Hepatocyte (in vitro differentiated cells): Measurements from ENCODE around the gene SEMA6A. TPM values are rescaled to one million over a fixed set of nuclear protein-coding genes. Genes with fewer than 3 reads are reported as not detected.

Source experiments
- DNase-seq: peaks from one replicate; pipeline ENCODE4 v3.0.0-alpha.2; 2016; ENCODE audit warnings: low spot score
- H2AFZ ChIP-seq: fragments of 200-600 bp; sonication (generic); 2 replicates; pipeline ENCODE4 v1.6.0; 2016; ENCODE audit warnings: antibody characterized with exemption, mild to moderate bottlenecking
- H3K27ac ChIP-seq: fragments of 200-600 bp; sonication (generic); 2 replicates; pipeline ENCODE4 v1.5.1; 2016; ENCODE audit warnings: mild to moderate bottlenecking
- H3K27me3 ChIP-seq: fragments of 200-600 bp; sonication (generic); 2 replicates; pipeline ENCODE4 v1.6.1; 2016
- H3K36me3 ChIP-seq: fragments of 200-600 bp; sonication (generic); replicated peaks from 2 replicates; pipeline ENCODE4 v1.5.1; 2016; ENCODE audit warnings: low read depth; ENCODE audit not compliant: insufficient read depth
- H3K4me1 ChIP-seq: fragments of 200-600 bp; sonication (generic); 2 replicates; pipeline ENCODE4 v1.5.1; 2016; ENCODE audit warnings: mild to moderate bottlenecking, moderate library complexity; ENCODE audit not compliant: insufficient read depth
- H3K4me2 ChIP-seq: fragments of 200-600 bp; sonication (generic); 2 replicates; pipeline ENCODE4 v1.6.0; 2016
- H3K4me3 ChIP-seq: fragments of 200-600 bp; sonication (generic); 2 replicates; pipeline ENCODE4 v1.5.1; 2016; ENCODE audit warnings: mild to moderate bottlenecking
- H3K79me2 ChIP-seq: fragments of 200-600 bp; sonication (generic); 2 replicates; pipeline ENCODE4 v1.6.0; 2017; ENCODE audit warnings: mild to moderate bottlenecking
- H3K9me2 ChIP-seq: fragments of 200-600 bp; sonication (generic); replicated peaks from 2 replicates; pipeline ENCODE4 v1.6.0; 2017; ENCODE audit warnings: mild to moderate bottlenecking; ENCODE audit not compliant: insufficient read depth
- H3K9me3 ChIP-seq: fragments of 200-600 bp; sonication (generic); 2 replicates; pipeline ENCODE4 v1.5.1; 2016; ENCODE audit warnings: low read depth, mild to moderate bottlenecking
- H4K20me1 ChIP-seq: fragments of 200-600 bp; sonication (generic); 2 replicates; pipeline ENCODE4 v1.6.0; 2016; ENCODE audit warnings: mild to moderate bottlenecking; ENCODE audit not compliant: insufficient read depth, poor library complexity, severe bottlenecking
- EZH2 ChIP-seq: fragments of 200-600 bp; sonication (generic); IDR thresholded peaks from 2 replicates; pipeline ENCODE4 v1.6.1; 2016; ENCODE audit warnings: antibody characterized with exemption, mild to moderate bottlenecking, borderline replicate concordance
- EZH2phosphoT487 ChIP-seq: fragments of 200-600 bp; sonication (generic); IDR thresholded peaks from one replicate; pipeline ENCODE4 v1.6.1; 2018; ENCODE audit warnings: antibody characterized with exemption, mild to moderate bottlenecking, low read depth, moderate library complexity; ENCODE audit not compliant: unreplicated experiment, severe bottlenecking
- WGBS: methylation state at CpG from one replicate; pipeline ENCODE4 v1.1.6; 2016; ENCODE audit warnings: low lambda C conversion rate; ENCODE audit errors: missing lambda C conversion rate; 5-methylcytosine and 5-hydroxymethylcytosine counted together
- polyA plus RNA-seq: library from polyadenylated mRNA; unstranded; fragments of >200 nt; fragmentation: Nextera tagmentation; extraction: Ambion mirVana; gene quantifications from 2 replicates; pipeline ENCODE4 v1.2.1, GENCODE V29; 2016
- total RNA-seq: library from RNA; depleted of rRNA; stranded (reverse); fragments of >200 nt; gene quantifications from 2 replicates; pipeline ENCODE4 v1.2.3, GENCODE V29; 2014
- TF ChIP-seq, protein P1 (sequence below): fragments of 200-600 bp; sonication (generic); IDR thresholded peaks from 2 replicates; pipeline ENCODE4 v1.5.1; 2016; ENCODE audit warnings: antibody characterized with exemption, mild to moderate bottlenecking; ENCODE audit not compliant: poor library complexity

Gene SEMA6A
- total and polyA plus RNA-seq, 2 experiments from 2014 or later = 38.2 to 68.6 TPM

DNA sequence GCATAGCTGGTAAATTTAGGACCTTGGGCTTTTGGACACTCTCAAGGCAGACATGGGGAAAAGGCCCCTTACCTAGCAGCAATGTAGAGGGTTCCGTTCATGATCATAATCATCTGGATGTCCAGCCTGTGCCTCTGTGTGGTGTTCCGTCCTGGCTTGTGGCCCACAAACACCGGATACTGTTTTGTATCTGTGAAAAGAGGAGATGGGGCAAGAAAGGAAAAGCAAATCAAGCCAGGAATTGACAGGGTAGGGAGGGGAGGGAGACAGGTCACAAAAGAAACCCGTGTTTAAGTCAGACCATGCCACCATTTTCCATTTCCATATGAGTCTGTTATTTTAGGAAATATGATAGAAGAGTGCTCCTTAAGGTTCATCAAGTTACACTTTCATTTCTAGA lies 72.5 kb downstream of the SEMA6A start:
- no peak overlapping the region for H3K4me2 ChIP-seq
- peaks cover 53% of the 10 kb centered on the region for H3K79me2 ChIP-seq
- H4K20me1 ChIP-seq = peaks cover 22% of the 10 kb centered on the region
- TF ChIP-seq, protein P1, sequence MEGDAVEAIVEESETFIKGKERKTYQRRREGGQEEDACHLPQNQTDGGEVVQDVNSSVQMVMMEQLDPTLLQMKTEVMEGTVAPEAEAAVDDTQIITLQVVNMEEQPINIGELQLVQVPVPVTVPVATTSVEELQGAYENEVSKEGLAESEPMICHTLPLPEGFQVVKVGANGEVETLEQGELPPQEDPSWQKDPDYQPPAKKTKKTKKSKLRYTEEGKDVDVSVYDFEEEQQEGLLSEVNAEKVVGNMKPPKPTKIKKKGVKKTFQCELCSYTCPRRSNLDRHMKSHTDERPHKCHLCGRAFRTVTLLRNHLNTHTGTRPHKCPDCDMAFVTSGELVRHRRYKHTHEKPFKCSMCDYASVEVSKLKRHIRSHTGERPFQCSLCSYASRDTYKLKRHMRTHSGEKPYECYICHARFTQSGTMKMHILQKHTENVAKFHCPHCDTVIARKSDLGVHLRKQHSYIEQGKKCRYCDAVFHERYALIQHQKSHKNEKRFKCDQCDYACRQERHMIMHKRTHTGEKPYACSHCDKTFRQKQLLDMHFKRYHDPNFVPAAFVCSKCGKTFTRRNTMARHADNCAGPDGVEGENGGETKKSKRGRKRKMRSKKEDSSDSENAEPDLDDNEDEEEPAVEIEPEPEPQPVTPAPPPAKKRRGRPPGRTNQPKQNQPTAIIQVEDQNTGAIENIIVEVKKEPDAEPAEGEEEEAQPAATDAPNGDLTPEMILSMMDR = no peak
- TF ChIP-seq EZH2phosphoT487 = no peak
- TF ChIP-seq EZH2 = no peak
- DNase-seq = no peak
- H3K9me2 ChIP-seq = no peaks in the 10 kb centered on the region
- no peaks in the 10 kb centered on the region for H3K9me3 ChIP-seq
- H3K4me3 ChIP-seq = no peak overlapping the region
- no peaks in the 10 kb centered on the region for H3K27me3 ChIP-seq
- no peak overlapping the region for H3K27ac ChIP-seq
- H3K36me3 ChIP-seq = no peaks in the 10 kb centered on the region
- H3K4me1 ChIP-seq = peaks cover 30% of the 10 kb centered on the region
- H2AFZ ChIP-seq = no peak overlapping the region
- WGBS = 83% methylated on average over 4 of the region's 4 CpGs

GRCh38 chr5:116498503-116499048 lies 76.0 kb downstream of the SEMA6A start:
- H4K20me1 ChIP-seq = no peaks in the 10 kb centered on the region
- no peak overlapping the region for H2AFZ ChIP-seq
- peaks cover 13% of the 10 kb centered on the region for H3K4me1 ChIP-seq
- no peak for DNase-seq
- no peak overlapping the region for H3K27ac ChIP-seq
- 36% methylated on average over 4 of the region's 4 CpGs for WGBS
- H3K36me3 ChIP-seq = no peaks in the 10 kb centered on the region
- no peaks in the 10 kb centered on the region for H3K9me3 ChIP-seq
- no peak for TF ChIP-seq EZH2phosphoT487
- TF ChIP-seq, protein P1 = no peak
- TF ChIP-seq EZH2 = no peak
- peaks cover 21% of the 10 kb centered on the region for H3K79me2 ChIP-seq
- H3K27me3 ChIP-seq = no peaks in the 10 kb centered on the region
- H3K4me3 ChIP-seq = no peak overlapping the region
- H3K4me2 ChIP-seq = no peak overlapping the region
- no peaks in the 10 kb centered on the region for H3K9me2 ChIP-seq

DNA sequence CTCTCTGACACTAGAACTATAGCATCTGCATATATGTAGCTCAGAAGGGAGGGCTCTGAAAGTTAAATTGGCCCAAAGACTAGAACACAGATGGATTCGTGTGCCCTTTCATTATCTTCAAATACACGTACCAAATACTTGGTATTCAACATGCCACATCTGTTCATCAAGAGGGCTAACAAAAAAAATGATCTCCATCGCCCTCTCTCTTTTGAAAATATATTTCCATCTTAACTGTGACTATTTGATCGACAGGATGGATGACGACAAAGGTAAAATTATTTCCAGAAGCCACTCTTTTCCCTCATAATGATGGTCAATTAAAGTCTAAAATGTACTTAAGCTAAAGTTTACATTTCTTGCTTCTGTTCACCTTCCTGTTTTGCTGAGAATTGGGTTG lies 77.0 kb downstream of the SEMA6A start:
- no peak for DNase-seq

More for the DNA sequence above, 77.0 kb downstream of the SEMA6A start:
- 90% methylated on average over 5 of the region's 5 CpGs for WGBS
- H3K36me3 ChIP-seq = no peaks in the 10 kb centered on the region
- H2AFZ ChIP-seq = no peak overlapping the region
- no peak overlapping the region for H3K4me2 ChIP-seq
- H3K9me3 ChIP-seq = no peaks in the 10 kb centered on the region
- H3K9me2 ChIP-seq = no peaks in the 10 kb centered on the region
- peaks cover 15% of the 10 kb centered on the region for H3K79me2 ChIP-seq
- TF ChIP-seq EZH2 = no peak
- TF ChIP-seq, protein P1 = peak; percentile 11
- no peak overlapping the region for H3K4me3 ChIP-seq
- H3K27ac ChIP-seq = no peak overlapping the region
- H3K27me3 ChIP-seq = no peaks in the 10 kb centered on the region
- H3K4me1 ChIP-seq = peaks cover 13% of the 10 kb centered on the region
- no peaks in the 10 kb centered on the region for H4K20me1 ChIP-seq
